Muscle of arm (tissue), 14 donors: ENCODE measurements around the gene ARHGEF28. TPM values are rescaled to one million over a fixed set of nuclear protein-coding genes. Genes with fewer than 3 reads are reported as not detected.

Experiments used
- DNase-seq: peaks from one replicate; pipeline ENCODE4 v3.0.0-alpha.2; 2013
- long read RNA-seq, 11 donors: transcript quantifications; one replicate each; lab custom pipeline, GENCODE V29; 2026
- polyA plus RNA-seq, 12 donors: library from polyadenylated mRNA; unstranded; fragments of 120-200 nt; gene quantifications; one replicate each; pipeline ENCODE4 v1.2.1, GENCODE V29; 2013; ENCODE audit not compliant: insufficient read length in 12 of 12

Gene ARHGEF28
- polyA plus RNA-seq: 10 to 100 TPM in 1 of 12 donors, 1 to 10 TPM in 10, not detected in 1; 2.0 to 13.4 (median 4.1) TPM
- long read RNA-seq, donor 1, partial matches to known transcripts: 0 of 1 reads
- long read RNA-seq, donor 1, other reads (novel, unspliced or antisense): 0 of 1 reads
- long read RNA-seq, donor 2: 0 reads
- long read RNA-seq, donor 3: 0 reads
- long read RNA-seq, donor 4: 0 reads
- long read RNA-seq, donor 5: 0 reads
- long read RNA-seq, donor 6: 0 reads
- long read RNA-seq, donor 7: 0 reads
- long read RNA-seq, donor 8: 0 reads
- long read RNA-seq, donor 9: 0 reads
- long read RNA-seq, donor 10: 0 reads
- long read RNA-seq, donor 11: 0 reads

GRCh38 chr5:73625944-73626811 is at the start of gene ARHGEF28:
ARHGEF28 (plus strand) TSS chr5:73626196; CDS start chr5:73684852, 58,656 bp downstream.
- DNase-seq: peak; percentile 7

GRCh38 chr5:73582285-73583145 is 43.5 kb upstream of the ARHGEF28 start:
- no peak for DNase-seq

GRCh38 chr5:73587923-73588322 is 38.1 kb upstream of the ARHGEF28 start:
- DNase-seq: no peak

GRCh38 chr5:73591102-73591695 is 34.8 kb upstream of the ARHGEF28 start:
- peak; percentile 69 for DNase-seq

GRCh38 chr5:73591698-73592501 is 34.1 kb upstream of the ARHGEF28 start:
- DNase-seq: no peak

- DNase-seq: no peak
Measured at GRCh38 chr5:73592551-73592950, 33.4 kb upstream of the ARHGEF28 start.

GRCh38 chr5:73596705-73597328 is 29.2 kb upstream of the ARHGEF28 start:
- DNase-seq: no peak

- DNase-seq: no peak
Measured at GRCh38 chr5:73599380-73599779, 26.6 kb upstream of the ARHGEF28 start.

GRCh38 chr5:73603998-73604397 is 22.0 kb upstream of the ARHGEF28 start:
- no peak for DNase-seq

- DNase-seq: no peak
Measured at GRCh38 chr5:73605223-73606087, 20.5 kb upstream of the ARHGEF28 start.

- no peak for DNase-seq
Measured at GRCh38 chr5:73606206-73606753, 19.7 kb upstream of the ARHGEF28 start.

- DNase-seq: no peak
Measured at GRCh38 chr5:73607228-73607627, 18.8 kb upstream of the ARHGEF28 start.

GRCh38 chr5:73612799-73613198 is 13.2 kb upstream of the ARHGEF28 start:
- DNase-seq: no peak

- DNase-seq: no peak
Measured at GRCh38 chr5:73615085-73615484, 10.9 kb upstream of the ARHGEF28 start.

- no peak for DNase-seq
Measured at GRCh38 chr5:73615947-73616346, 10.0 kb upstream of the ARHGEF28 start.

- DNase-seq: no peak
Measured at GRCh38 chr5:73617510-73618279, 8.3 kb upstream of the ARHGEF28 start.

- no peak for DNase-seq
Measured at GRCh38 chr5:73619606-73620333, 6.2 kb upstream of the ARHGEF28 start.
